Endothelial cell of umbilical vein (primary cell): ENCODE data around the gene SLC25A34.

ENCODE experiments used
- EZH2 ChIP-seq: IDR thresholded peaks from 2 replicates; pipeline ENCODE4 v1.6.1; 2012; ENCODE audit warnings: borderline replicate concordance, low read depth, mild to moderate bottlenecking, moderate library complexity, low read length, inconsistent platforms; ENCODE audit not compliant: severe bottlenecking
- MAX ChIP-seq: IDR thresholded peaks from 2 replicates; pipeline ENCODE4 v1.6.1; 2011; ENCODE audit not compliant: insufficient read depth, insufficient read length
- MYC ChIP-seq: IDR thresholded peaks from one replicate; pipeline ENCODE4 v1.6.1; 2011; ENCODE audit warnings: mild to moderate bottlenecking, low read depth, low read length

GRCh38 chr1:15704526-15705183 is 31.4 kb upstream of the SLC25A34 start:
- no peak for TF ChIP-seq MYC
- no peak for TF ChIP-seq MAX
- no peak for TF ChIP-seq EZH2
